HCT116 (cell line): Measurements from ENCODE around the gene PHLDA1. TPM values are rescaled to one million over a fixed set of nuclear protein-coding genes. Genes with fewer than 3 reads are reported as not detected.

Experiments used
- ATAC-seq: fragments of 200-7000 bp; cut with Tn5 transposase; 2 replicates; pipeline ENCODE4 v1.9.1; 2020; ENCODE audit warnings: mild to moderate bottlenecking, moderate library complexity
- BruUV-seq: library from RNA; stranded (reverse); fragments of 400-500 nt; replicated peaks from 2 replicates; lab custom pipeline; 2021; lab: Mats Ljungman, UMichigan
- CTCF ChIA-PET: fragments of 300-600 bp; sonication (Branson Sonifier 250); formaldehyde crosslinking; loops from one replicate; lab custom pipeline; 2021; ENCODE audit warnings: antibody characterized with exemption; lab: Charles Lee
- POLR2A ChIA-PET: fragments of 300-600, 350-600 bp; sonication (Branson Sonifier 250); formaldehyde crosslinking; loops from one replicate; lab custom pipeline; 2021; ENCODE audit warnings: antibody characterized with exemption; lab: Charles Lee
- RAD21 ChIA-PET, 2 experiments: fragments of 300-600 bp; sonication (Branson Sonifier 250); formaldehyde crosslinking; loops; one replicate each; lab custom pipeline; 2023; ENCODE audit warnings: low total read pairs in 2 of 2; ENCODE audit not compliant: uncharacterized antibody in 2 of 2, unreplicated experiment in 2 of 2, low non-redundant PET in 1 of 2; lab: Charles Lee
- DNase-seq: peaks from one replicate; pipeline ENCODE4 v3.0.0-alpha.2; 2010; ENCODE audit warnings: low read depth, low spot score
- H2AFZ ChIP-seq: fragments of 200-600 bp; shearing (Covaris generic), sonication (generic); 2 replicates; pipeline ENCODE4 v1.6.1; 2017; ENCODE audit warnings: low read depth, mixed run types, mixed read lengths, antibody characterized with exemption, low read length; ENCODE audit not compliant: poor library complexity, severe bottlenecking
- H3K27ac ChIP-seq: 2 replicates; pipeline ENCODE4 v1.5.1; 2012; ENCODE audit warnings: low read depth, low read length
- H3K27me3 ChIP-seq: fragments of 200-600 bp; sonication (generic); 2 replicates; pipeline ENCODE4 v1.6.1; 2016; ENCODE audit warnings: mixed run types, low read length, mixed read lengths; ENCODE audit not compliant: insufficient read depth
- H3K36me3 ChIP-seq, 2 experiments: fragments of 200-500 bp in 1 of 2; fragments of 200-600 bp in 1 of 2; sonication (Bioruptor generic) in 1 of 2; sonication (generic) in 1 of 2; 2 replicates each; pipeline versions ENCODE4 v1.5.1 to v1.6.1; 2014 to 2016; ENCODE audit warnings: low read length in 2 of 2, inconsistent platforms in 1 of 2, mixed read lengths in 1 of 2, mixed run types in 1 of 2; ENCODE audit not compliant: insufficient read depth in 2 of 2, control insufficient read depth in 1 of 2
- H3K4me1 ChIP-seq, 2 experiments: fragments of 200-600 bp in 1 of 2; sonication (generic) in 1 of 2; 2 replicates each; pipeline versions ENCODE4 v1.5.1 to v1.6.1; 2012 to 2017; ENCODE audit warnings: low read length in 2 of 2, inconsistent platforms in 1 of 2, mild to moderate bottlenecking in 1 of 2, mixed read lengths in 1 of 2, mixed run types in 1 of 2, moderate library complexity in 1 of 2; ENCODE audit not compliant: insufficient read depth in 2 of 2, control insufficient read depth in 1 of 2
- H3K4me2 ChIP-seq: fragments of 200-600 bp; sonication (generic); 2 replicates; pipeline ENCODE4 v1.6.1; 2017; ENCODE audit warnings: mixed run types, low read length, mixed read lengths
- H3K4me3 ChIP-seq, 2 experiments: fragments of 200-600 bp in 1 of 2; sonication (generic) in 1 of 2; replicated peaks in 1 of 2; 2 replicates each; pipeline ENCODE4 v1.5.1; 2011 to 2016; ENCODE audit warnings: low read length in 2 of 2, control low read depth in 1 of 2, low read depth in 1 of 2, mild to moderate bottlenecking in 1 of 2, mixed read lengths in 1 of 2, mixed run types in 1 of 2
- H3K79me2 ChIP-seq: fragments of 200-600 bp; sonication (generic); 2 replicates; pipeline ENCODE4 v1.6.1; 2017; ENCODE audit warnings: mild to moderate bottlenecking, mixed run types, low read length, moderate library complexity, mixed read lengths; ENCODE audit not compliant: insufficient read depth
- H3K9ac ChIP-seq: fragments of 200-600 bp; sonication (generic); 2 replicates; pipeline ENCODE4 v1.6.1; 2016; ENCODE audit warnings: low read length, mixed read lengths
- H3K9me2 ChIP-seq: fragments of 200-600 bp; sonication (generic), shearing (Covaris generic); 2 replicates; pipeline ENCODE4 v1.6.1; 2017; ENCODE audit warnings: mixed run types, mild to moderate bottlenecking, moderate library complexity; ENCODE audit not compliant: insufficient read depth
- H3K9me3 ChIP-seq, 2 experiments: fragments of 200-500 bp in 1 of 2; fragments of 200-600 bp in 1 of 2; sonication (Bioruptor generic) in 1 of 2; sonication (generic) in 1 of 2; 2 replicates each; pipeline ENCODE4 v1.6.1; 2014 to 2017; ENCODE audit warnings: low read length in 2 of 2, mixed read lengths in 2 of 2, inconsistent platforms in 1 of 2, low read depth in 1 of 2, mild to moderate bottlenecking in 1 of 2, mixed run types in 1 of 2, moderate library complexity in 1 of 2; ENCODE audit not compliant: control insufficient read depth in 1 of 2, insufficient read depth in 1 of 2
- H4K20me1 ChIP-seq: fragments of 200-600 bp; sonication (generic), shearing (Covaris generic); 2 replicates; pipeline ENCODE4 v1.6.1; 2017; ENCODE audit warnings: mixed run types, mild to moderate bottlenecking, moderate library complexity; ENCODE audit not compliant: insufficient read depth
- CBX3 ChIP-seq: IDR thresholded peaks from 2 replicates; pipeline ENCODE4 v1.6.1; 2012; ENCODE audit warnings: low read depth
- ELF1 ChIP-seq: IDR thresholded peaks from 2 replicates; pipeline ENCODE4 v1.6.1; 2012; ENCODE audit warnings: low read depth, borderline replicate concordance
- EZH2 ChIP-seq: fragments of 200-600 bp; sonication (generic); IDR thresholded peaks from 2 replicates; pipeline ENCODE4 v1.6.1; 2017; ENCODE audit warnings: antibody characterized with exemption, mixed run types
- EZH2phosphoT487 ChIP-seq: fragments of 200-600 bp; IDR thresholded peaks from 2 replicates; pipeline ENCODE4 v1.6.1; 2018; ENCODE audit warnings: antibody characterized with exemption, borderline replicate concordance
- JUND ChIP-seq: IDR thresholded peaks from 2 replicates; pipeline ENCODE4 v1.6.1; 2012
- POLR2A ChIP-seq: IDR thresholded peaks from 2 replicates; pipeline ENCODE4 v1.7.0; 2011; ENCODE audit warnings: borderline replicate concordance; ENCODE audit not compliant: insufficient read depth, insufficient read length; ENCODE audit errors: extremely low read depth
- POLR2AphosphoS5 ChIP-seq: IDR thresholded peaks from 2 replicates; pipeline ENCODE4 v1.6.1; 2011; ENCODE audit warnings: mild to moderate bottlenecking, low read depth, low read length, moderate library complexity
- SP1 ChIP-seq: IDR thresholded peaks from 2 replicates; pipeline ENCODE4 v1.6.1; 2012; ENCODE audit warnings: low read depth
- SRF ChIP-seq: IDR thresholded peaks from 2 replicates; pipeline ENCODE4 v1.6.1; 2012; ENCODE audit warnings: low read depth
- YY1 ChIP-seq: IDR thresholded peaks from 2 replicates; pipeline ENCODE4 v1.6.1; 2011; ENCODE audit warnings: low read length, low read depth, moderate library complexity, mild to moderate bottlenecking; ENCODE audit not compliant: insufficient replicate concordance; ENCODE audit errors: extremely low read depth
- ZNF274 ChIP-seq: fragments of 200-500 bp; sonication (Bioruptor generic); IDR thresholded peaks from 2 replicates; pipeline ENCODE4 v1.6.1; 2014; ENCODE audit warnings: mild to moderate bottlenecking, low read depth, low read length, inconsistent platforms
- intact Hi-C: fragments of 100-400 bp; cut with micrococcal nuclease; formaldehyde crosslinking; loops from 2 replicates; pipeline ENCODE4 v1.10.0; 2022
- total RNA-seq: library from RNA; stranded (reverse); gene quantifications from one replicate; pipeline ENCODE4 v1.2.1, GENCODE V29; 2021; ENCODE audit not compliant: unreplicated experiment
- TF ChIP-seq, protein P1 (sequence below), 3 experiments: fragments of 200-600 bp in 1 of 3; sonication (generic) in 1 of 3; IDR thresholded peaks in 2 of 3; conservative IDR thresholded peaks in 1 of 3; 2 replicates each; pipeline ENCODE4 v1.5.1; 2012 to 2017; ENCODE audit warnings: low read depth in 2 of 3, low read length in 2 of 3, antibody characterized with exemption in 1 of 3, borderline replicate concordance in 1 of 3, control low read depth in 1 of 3, mild to moderate bottlenecking in 1 of 3, mixed read lengths in 1 of 3, mixed run types in 1 of 3, moderate library complexity in 1 of 3; ENCODE audit not compliant: insufficient read depth in 1 of 3
- TF ChIP-seq, protein P2 (sequence below): IDR thresholded peaks from 2 replicates; pipeline ENCODE4 v1.6.1; 2012
- TF ChIP-seq, protein P3 (sequence below): IDR thresholded peaks from 2 replicates; pipeline ENCODE4 v1.6.1; 2012

Gene PHLDA1
- total RNA-seq, 1 experiment from 2014 or later = 231 TPM

DNA sequence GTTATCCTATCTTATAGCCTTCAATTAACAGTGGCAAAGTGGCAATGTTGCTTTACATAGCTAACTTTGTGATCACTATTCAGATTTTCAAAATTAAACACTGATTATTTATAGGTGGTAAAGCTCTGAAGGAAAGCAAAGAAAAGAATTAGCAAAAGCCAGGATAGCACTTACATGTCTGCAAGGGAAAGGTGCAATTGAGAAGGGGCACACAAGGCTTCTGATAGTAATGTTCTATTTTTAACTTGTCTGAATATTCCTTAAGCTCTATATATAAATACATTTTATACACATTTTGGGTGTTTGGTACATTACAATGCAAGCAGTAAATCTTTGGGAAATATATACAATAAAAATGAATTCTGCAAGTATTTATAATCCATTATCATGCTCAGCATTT lies 42.0 kb upstream of the PHLDA1 start:
- no peaks in the 10 kb centered on the region for H3K9me3 ChIP-seq
- intact Hi-C loops = no loop called here
- H3K4me2 ChIP-seq = no peak overlapping the region
- DNase-seq = no peak
- no peaks in the 10 kb centered on the region for H3K27me3 ChIP-seq
- no peak overlapping the region for H3K27ac ChIP-seq
- no peak overlapping the region for H2AFZ ChIP-seq
- no peak overlapping the region for H3K9ac ChIP-seq
- TF ChIP-seq EZH2 (no peak), SRF (no peak), POLR2A (no peak), JUND (no peak)
- TF ChIP-seq, protein P1, sequence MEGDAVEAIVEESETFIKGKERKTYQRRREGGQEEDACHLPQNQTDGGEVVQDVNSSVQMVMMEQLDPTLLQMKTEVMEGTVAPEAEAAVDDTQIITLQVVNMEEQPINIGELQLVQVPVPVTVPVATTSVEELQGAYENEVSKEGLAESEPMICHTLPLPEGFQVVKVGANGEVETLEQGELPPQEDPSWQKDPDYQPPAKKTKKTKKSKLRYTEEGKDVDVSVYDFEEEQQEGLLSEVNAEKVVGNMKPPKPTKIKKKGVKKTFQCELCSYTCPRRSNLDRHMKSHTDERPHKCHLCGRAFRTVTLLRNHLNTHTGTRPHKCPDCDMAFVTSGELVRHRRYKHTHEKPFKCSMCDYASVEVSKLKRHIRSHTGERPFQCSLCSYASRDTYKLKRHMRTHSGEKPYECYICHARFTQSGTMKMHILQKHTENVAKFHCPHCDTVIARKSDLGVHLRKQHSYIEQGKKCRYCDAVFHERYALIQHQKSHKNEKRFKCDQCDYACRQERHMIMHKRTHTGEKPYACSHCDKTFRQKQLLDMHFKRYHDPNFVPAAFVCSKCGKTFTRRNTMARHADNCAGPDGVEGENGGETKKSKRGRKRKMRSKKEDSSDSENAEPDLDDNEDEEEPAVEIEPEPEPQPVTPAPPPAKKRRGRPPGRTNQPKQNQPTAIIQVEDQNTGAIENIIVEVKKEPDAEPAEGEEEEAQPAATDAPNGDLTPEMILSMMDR (IDR thresholded peaks at IDR 0.05 in 2 of 3, conservative IDR thresholded peaks at IDR 0.05 in 1 of 3; ENCODE audit: borderline replicate concordance in 1 of 3, insufficient read depth in 1 of 3, low read depth in 2 of 3, low read length in 2 of 3) = no peak
- TF ChIP-seq, protein P2, sequence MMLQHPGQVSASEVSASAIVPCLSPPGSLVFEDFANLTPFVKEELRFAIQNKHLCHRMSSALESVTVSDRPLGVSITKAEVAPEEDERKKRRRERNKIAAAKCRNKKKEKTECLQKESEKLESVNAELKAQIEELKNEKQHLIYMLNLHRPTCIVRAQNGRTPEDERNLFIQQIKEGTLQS = no peak
- no peaks in the 10 kb centered on the region for H3K4me1 ChIP-seq
- ChIA-PET CTCF (no interaction called here), POLR2A (no interaction called here), RAD21 (no interaction called here)
- H3K36me3 ChIP-seq = peaks cover 3 to 40% of the 10 kb centered on the region in 2 experiments; a peak in 3 of 4 replicates
- no TSS peak for BruUV-seq
- no peak for ATAC-seq
- H3K9me2 ChIP-seq = no peaks in the 10 kb centered on the region
- peaks cover 100% of the 10 kb centered on the region for H3K79me2 ChIP-seq
- H4K20me1 ChIP-seq = peaks cover 33% of the 10 kb centered on the region; the same call in 1 of the 2 replicates
- H3K4me3 ChIP-seq = no peak overlapping the region

DNA sequence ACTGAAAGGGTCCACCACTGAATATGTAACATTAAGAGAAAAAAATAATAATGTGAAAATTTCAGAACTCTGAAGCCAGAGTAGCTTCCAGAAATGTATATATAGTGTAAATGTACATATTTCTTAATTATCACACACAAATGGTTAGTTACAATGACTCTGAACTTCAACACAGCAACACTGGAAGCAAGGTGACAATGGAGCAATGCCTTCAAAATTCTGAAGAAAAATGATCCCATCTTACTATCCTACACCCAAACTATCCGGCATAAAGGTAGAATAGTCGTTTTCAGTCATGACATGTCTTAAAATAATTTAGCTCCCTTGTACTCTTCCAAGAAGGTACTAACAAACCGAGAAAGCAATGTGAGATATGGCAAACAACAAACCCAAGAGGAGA lies 41.0 kb upstream of the PHLDA1 start:
- Histone ChIP-seq H4K20me1 (peaks cover 30% of the 10 kb centered on the region; the same call in 1 of the 2 replicates), H2AFZ (no peak overlapping the region), H3K27ac (no peak overlapping the region), H3K4me1 (no peaks in the 10 kb centered on the region), H3K27me3 (no peaks in the 10 kb centered on the region), H3K79me2 (peaks cover 100% of the 10 kb centered on the region), H3K36me3 (peaks cover 3 to 48% of the 10 kb centered on the region in 2 experiments; a peak in 3 of 4 replicates), H3K4me2 (no peak overlapping the region), H3K4me3 (no peak overlapping the region), H3K9me2 (no peaks in the 10 kb centered on the region), H3K9ac (no peak overlapping the region), H3K9me3 (no peaks in the 10 kb centered on the region)
- TF ChIP-seq YY1 (no peak), POLR2AphosphoS5 (no peak), ELF1 (no peak), CBX3 (no peak), EZH2phosphoT487 (no peak), SP1 (no peak), SRF (no peak), POLR2A (no peak), ZNF274 (no peak)
- TF ChIP-seq, protein P3, sequence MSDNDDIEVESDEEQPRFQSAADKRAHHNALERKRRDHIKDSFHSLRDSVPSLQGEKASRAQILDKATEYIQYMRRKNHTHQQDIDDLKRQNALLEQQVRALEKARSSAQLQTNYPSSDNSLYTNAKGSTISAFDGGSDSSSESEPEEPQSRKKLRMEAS = no peak
- TF ChIP-seq, protein P1 (IDR thresholded peaks at IDR 0.05 in 2 of 3, conservative IDR thresholded peaks at IDR 0.05 in 1 of 3; ENCODE audit: borderline replicate concordance in 1 of 3, insufficient read depth in 1 of 3, low read depth in 2 of 3, low read length in 2 of 3) = no peak
- ChIA-PET CTCF (no interaction called here), POLR2A (no interaction called here), RAD21 (no interaction called here)
- intact Hi-C loops = no loop called here
- ATAC-seq = no peak
- BruUV-seq = no TSS peak
- no peak for DNase-seq
